Peyer's patch (tissue), 4 donors: ENCODE results near the gene YPEL4.

Experiments
- CTCF ChIP-seq, 6 experiments: fragments of 450-650 bp in 4 of 6; fragments of 200-600 bp in 2 of 6; sonication (generic) in 1 of 6; IDR thresholded peaks; one replicate each; pipeline ENCODE4 v1.5.1; 2017 to 2019; ENCODE audit warnings: antibody characterized with exemption in 6 of 6, mild to moderate bottlenecking in 3 of 6, moderate library complexity in 1 of 6
- POLR2A ChIP-seq, 2 donors: fragments of 450-650 bp; IDR thresholded peaks; one replicate each; pipeline ENCODE4 v1.5.1; 2017; ENCODE audit warnings: antibody characterized with exemption in 2 of 2, mild to moderate bottlenecking in 2 of 2, moderate library complexity in 2 of 2

GRCh38 chr11:57638005-57638781 is 11.5 kb downstream of the YPEL4 start:
- TF ChIP-seq CTCF (IDR thresholded peaks at IDR 0.05) (no peak), POLR2A (IDR thresholded peaks at IDR 0.05) (no peak)
